Stomach (tissue), 9 donors: ENCODE results near the gene SDK2. TPM values are rescaled to one million over a fixed set of nuclear protein-coding genes. Genes with fewer than 3 reads are reported as not detected.
A peak's percentile ranks its signal among the peaks of the same experiment; 100 is the strongest.

ENCODE experiments used
- DNase-seq, 2 donors: peaks; one replicate each; pipeline versions ENCODE4 v3.0.0 to v3.0.0-alpha.2; 2013 to 2019
- H3K27ac ChIP-seq, 5 donors: fragments of 200-600 bp in 4 of 5; sonication (generic) in 4 of 5; one replicate each; pipeline ENCODE4 v1.5.1; 2013 to 2019; ENCODE audit warnings: mild to moderate bottlenecking in 1 of 5, moderate library complexity in 1 of 5
- H3K27me3 ChIP-seq, 3 donors: fragments of 200-600 bp; sonication (generic); one replicate each; pipeline ENCODE4 v1.5.1; 2017 to 2019; ENCODE audit warnings: mixed run types in 1 of 3
- H3K36me3 ChIP-seq, 4 donors: fragments of 200-600 bp; sonication (generic); 1 replicate in 3 of 4; 2 replicates in 1 of 4; pipeline ENCODE4 v1.5.1; 2016 to 2019
- H3K4me1 ChIP-seq, 4 donors: fragments of 200-600 bp; sonication (generic); one replicate each; pipeline ENCODE4 v1.5.1; 2016 to 2019
- H3K4me3 ChIP-seq, 4 donors: fragments of 200-600 bp; sonication (generic) in 3 of 4; one replicate each; pipeline ENCODE4 v1.5.1; 2016 to 2019; ENCODE audit warnings: mild to moderate bottlenecking in 1 of 4
- H3K9me3 ChIP-seq, 4 donors: fragments of 200-600 bp; sonication (generic); one replicate each; pipeline ENCODE4 v1.5.1; 2016 to 2019
- CTCF ChIP-seq, 7 experiments: fragments of 450-650 bp in 4 of 7; fragments of 200-600 bp in 3 of 7; sonication (generic) in 3 of 7; IDR thresholded peaks; one replicate each; pipeline ENCODE4 v1.5.1; 2016 to 2019; ENCODE audit warnings: antibody characterized with exemption in 7 of 7, control low read depth in 2 of 7, mild to moderate bottlenecking in 1 of 7
- EP300 ChIP-seq: sonication (generic); formaldehyde crosslinking; IDR thresholded peaks from one replicate; pipeline ENCODE4 v1.6.1; 2017; ENCODE audit warnings: antibody characterized with exemption
- POLR2A ChIP-seq, 4 donors: fragments of 450-650 bp; IDR thresholded peaks; one replicate each; pipeline ENCODE4 v1.6.1; 2016; ENCODE audit warnings: antibody characterized with exemption in 4 of 4, control low read depth in 2 of 4, mild to moderate bottlenecking in 1 of 4, moderate library complexity in 1 of 4
- POLR2AphosphoS5 ChIP-seq, 3 donors: sonication (generic); formaldehyde crosslinking; IDR thresholded peaks; one replicate each; pipeline ENCODE4 v1.6.1; 2016; ENCODE audit warnings: antibody characterized with exemption in 3 of 3
- WGBS, 5 donors: extraction: QIAGEN DNeasy Blood & Tissue Kit in 3 of 5; methylation state at CpG; one replicate each; pipeline versions ENCODE4 v1.1.5 to v1.1.7; 2013 to 2018; 5-methylcytosine and 5-hydroxymethylcytosine counted together
- intact Hi-C: fragments of 100-400 bp; cut with DNase I; formaldehyde crosslinking; loops from one replicate; pipeline ENCODE4 v1.15.1; 2023; ENCODE audit warnings: low total_unique reads
- polyA plus RNA-seq, 3 donors: library from polyadenylated mRNA; stranded (reverse); fragments of 200-250 nt; gene quantifications; one replicate each; pipeline ENCODE4 v1.2.3, GENCODE V29; 2013
- total RNA-seq, 5 donors: library from RNA; depleted of rRNA; stranded (reverse); fragments of >200 nt; gene quantifications; one replicate each; pipeline versions ENCODE4 v1.1.0 to v1.2.3, GENCODE V29; 2014 to 2016
- donor health status: healthy with polysubstance abuse.
- donor health status: Bipolar disorder and iron deficiency.
- donor health status: healthy.

SDK2 gene
- total and polyA plus RNA-seq, 8 donors: under 0.01 to 9.6 (median 0.44) TPM; not detected in 1

- peaks cover 29 to 62% (median 46%) of the 10 kb centered on the region in 4 donors for H3K4me1 ChIP-seq
- no peaks in the 10 kb centered on the region for H3K9me3 ChIP-seq
- H3K36me3 ChIP-seq: no peaks in the 10 kb centered on the region
- peak overlapping the region in 4 of 5 donors; percentile 68 to 87 (median 78) for H3K27ac ChIP-seq
- WGBS, 5 donors: 39 to 54% (median 44%) methylated on average over 15 of the region's 15 CpGs
- no peaks in the 10 kb centered on the region for H3K27me3 ChIP-seq
- intact Hi-C loops: no loop called here
- H3K4me3 ChIP-seq: no peak overlapping the region
- TF ChIP-seq POLR2AphosphoS5 (IDR thresholded peaks at IDR 0.05) (no peak), CTCF (IDR thresholded peaks at IDR 0.05) (no peak), POLR2A (IDR thresholded peaks at IDR 0.05) (no peak), EP300 (no peak)
- DNase-seq: peak in 1 of 2 donors; percentile 54
Measured at GRCh38 chr17:73341350-73342049, 302.7 kb downstream of the SDK2 start.

- Histone ChIP-seq H3K9me3 (no peaks in the 10 kb centered on the region), H3K27me3 (no peaks in the 10 kb centered on the region), H3K36me3 (no peaks in the 10 kb centered on the region), H3K27ac (peak overlapping the region in 4 of 5 donors; percentile 64 to 87 (median 74)), H3K4me3 (no peak overlapping the region), H3K4me1 (peaks cover 29 to 75% (median 54%) of the 10 kb centered on the region in 4 donors)
- peak in 1 of 2 donors; percentile 54 for DNase-seq
- 45 to 62% (median 58%) methylated on average over 7 of the region's 7 CpGs for WGBS, 5 donors
- TF ChIP-seq POLR2AphosphoS5 (IDR thresholded peaks at IDR 0.05): peak in 2 of 3 donors; percentile 60 to 78
- peak; percentile 57 for TF ChIP-seq EP300
- no peak for TF ChIP-seq POLR2A (IDR thresholded peaks at IDR 0.05)
- peak in 1 of 7 experiments; percentile 56 for TF ChIP-seq CTCF (IDR thresholded peaks at IDR 0.05)
- intact Hi-C loops: no loop called here
Measured at GRCh38 chr17:73340093-73340596, 304.1 kb downstream of the SDK2 start.

- Histone ChIP-seq H3K9me3 (no peaks in the 10 kb centered on the region), H3K4me1 (peaks cover 29 to 75% (median 52%) of the 10 kb centered on the region in 4 donors), H3K4me3 (no peak overlapping the region), H3K27ac (peak overlapping the region in 4 of 5 donors; percentile 64 to 87 (median 67)), H3K36me3 (no peaks in the 10 kb centered on the region), H3K27me3 (no peaks in the 10 kb centered on the region)
- intact Hi-C loops: no loop called here
- 79 to 88% (median 82%) methylated on average over 13 to 22 of the region's 22 CpGs for WGBS, 5 donors
- DNase-seq: no peak
- no peak for TF ChIP-seq POLR2AphosphoS5 (IDR thresholded peaks at IDR 0.05)
Measured at GRCh38 chr17:73338566-73339197, 305.6 kb downstream of the SDK2 start.

GRCh38 chr17:73338050-73338521 lies 306.2 kb downstream of the SDK2 start:
- Histone ChIP-seq H3K4me3 (peak overlapping the region in 1 of 4 donors; percentile 4), H3K27me3 (no peaks in the 10 kb centered on the region), H3K4me1 (peaks cover 28 to 69% (median 48%) of the 10 kb centered on the region in 4 donors), H3K36me3 (no peaks in the 10 kb centered on the region), H3K9me3 (no peaks in the 10 kb centered on the region), H3K27ac (peak overlapping the region in 4 of 5 donors; percentile 64 to 87 (median 67))
- intact Hi-C loops: no loop called here
- DNase-seq: peak in 1 of 2 donors; percentile 69
- TF ChIP-seq CTCF (IDR thresholded peaks at IDR 0.05) (no peak), POLR2AphosphoS5 (IDR thresholded peaks at IDR 0.05) (peak in 1 of 3 donors; percentile 3)
- WGBS, 5 donors: 37 to 63% (median 51%) methylated on average over 13 of the region's 13 CpGs
